GM12878 (cell line): ENCODE data around the gene OR2C1. TPM values are rescaled to one million over a fixed set of nuclear protein-coding genes. Genes with fewer than 3 reads are reported as not detected.

Experiments used
- ATAC-seq: fragments of 200-7000 bp; cut with Tn5 transposase; 3 replicates; pipeline ENCODE4 v1.9.1; 2020; ENCODE audit warnings: mild to moderate bottlenecking, moderate library complexity
- BruUV-seq: library from RNA; stranded (reverse); fragments of 400-500 nt; replicated peaks from 2 replicates; lab custom pipeline; 2021; lab: Mats Ljungman, UMichigan
- CTCF ChIA-PET: fragments of 300-600 bp; sonication (Branson Sonifier 250); formaldehyde crosslinking; extraction: SDS; loops from one replicate; lab custom pipeline; 2021; ENCODE audit warnings: inconsistent platforms; lab: Yijun Ruan, JAX
- POLR2A ChIA-PET: fragments of 350-600 bp; formaldehyde crosslinking; extraction: SDS; loops from one replicate; lab custom pipeline; 2021; ENCODE audit warnings: inconsistent platforms; lab: Charles Lee
- RAD21 ChIA-PET: fragments of 300-600 bp; sonication (Branson Sonifier 250); formaldehyde crosslinking; loops from one replicate; lab custom pipeline; 2023; ENCODE audit warnings: antibody characterized with exemption; ENCODE audit not compliant: unreplicated experiment; lab: Charles Lee
- SMC1A ChIA-PET: fragments of 300-600 bp; sonication (Branson Sonifier 250); formaldehyde crosslinking; loops from one replicate; lab custom pipeline; 2023; ENCODE audit not compliant: unreplicated experiment, uncharacterized antibody; lab: Charles Lee
- DNase-seq: peaks from one replicate; pipeline ENCODE4 v3.0.0-alpha.2; 2011; ENCODE audit warnings: low read depth, low spot score
- FAIRE-seq: peaks from 3 replicates; lab custom pipeline; 2011; peaks lifted over from hg19 to GRCh38; lab: Jason Lieb, UNC
- H2AFZ ChIP-seq: 2 replicates; pipeline ENCODE4 v1.6.0; 2011; ENCODE audit warnings: low read depth, low read length, control low read depth; ENCODE audit not compliant: control insufficient read depth
- H3K27ac ChIP-seq: 2 replicates; pipeline ENCODE4 v1.5.1; 2011; ENCODE audit warnings: control low read depth; ENCODE audit not compliant: control insufficient read depth, insufficient read depth
- H3K27me3 ChIP-seq, 2 experiments: replicated peaks in 1 of 2; 2 replicates each; pipeline versions ENCODE4 v1.6.0 to v1.6.1; 2011; ENCODE audit warnings: low read length in 1 of 2; ENCODE audit not compliant: control insufficient read depth in 2 of 2, insufficient read depth in 2 of 2
- H3K36me3 ChIP-seq, 2 experiments: 2 replicates each; pipeline ENCODE4 v1.5.1; 2011; ENCODE audit warnings: low read length in 1 of 2; ENCODE audit not compliant: control insufficient read depth in 2 of 2, insufficient read depth in 2 of 2
- H3K4me1 ChIP-seq: 2 replicates; pipeline ENCODE4 v1.6.1; 2011; ENCODE audit warnings: mild to moderate bottlenecking, low read length, moderate library complexity, mixed read lengths; ENCODE audit not compliant: control insufficient read depth, insufficient read depth
- H3K4me2 ChIP-seq: 2 replicates; pipeline ENCODE4 v1.6.0; 2011; ENCODE audit warnings: control low read depth; ENCODE audit not compliant: control insufficient read depth, insufficient read depth
- H3K4me3 ChIP-seq: fragments of 200-600 bp; sonication (generic); 2 replicates; pipeline ENCODE4 v1.5.1; 2016
- H3K79me2 ChIP-seq: 2 replicates; pipeline ENCODE4 v1.6.0; 2011; ENCODE audit warnings: low read length; ENCODE audit not compliant: control insufficient read depth, insufficient read depth
- H3K9ac ChIP-seq: 2 replicates; pipeline ENCODE4 v1.8.0; 2011; ENCODE audit warnings: low read length, control low read depth, mixed read lengths; ENCODE audit not compliant: control insufficient read depth, insufficient read depth
- H3K9me3 ChIP-seq: replicated peaks from 3 replicates; pipeline ENCODE4 v1.5.1; 2011; ENCODE audit warnings: mild to moderate bottlenecking, low read length; ENCODE audit not compliant: control insufficient read depth, insufficient read depth
- H4K20me1 ChIP-seq: 2 replicates; pipeline ENCODE4 v1.6.0; 2011; ENCODE audit not compliant: control insufficient read depth, insufficient read depth
- BCLAF1 ChIP-seq: fragments of 450-650 bp; IDR thresholded peaks from 2 replicates; pipeline ENCODE4 v1.6.1; 2017; ENCODE audit warnings: antibody characterized with exemption, mild to moderate bottlenecking, moderate library complexity
- E4F1 ChIP-seq: fragments of 450-650 bp; IDR thresholded peaks from 2 replicates; pipeline ENCODE4 v1.6.1; 2018; ENCODE audit warnings: borderline replicate concordance, mild to moderate bottlenecking; ENCODE audit not compliant: partially characterized antibody
- EED ChIP-seq: sonication (generic); IDR thresholded peaks from 2 replicates; pipeline ENCODE4 v1.6.1; 2016; ENCODE audit warnings: antibody characterized with exemption, low read depth
- IKZF2 ChIP-seq, 2 experiments: fragments of 450-650 bp; IDR thresholded peaks; 2 replicates each; pipeline ENCODE4 v1.6.1; 2017; ENCODE audit warnings: mild to moderate bottlenecking in 2 of 2, moderate library complexity in 2 of 2
- IRF5 ChIP-seq: fragments of 450-650 bp; IDR thresholded peaks from 2 replicates; pipeline ENCODE4 v1.6.1; 2017; ENCODE audit warnings: borderline replicate concordance
- MYC ChIP-seq: IDR thresholded peaks from 2 replicates; pipeline ENCODE4 v1.6.1; 2011; ENCODE audit warnings: mild to moderate bottlenecking, low read length, moderate library complexity, inconsistent platforms; ENCODE audit not compliant: insufficient read depth, insufficient replicate concordance, insufficient read length, severe bottlenecking
- NBN ChIP-seq: fragments of 450-650 bp; IDR thresholded peaks from 2 replicates; pipeline ENCODE4 v1.6.1; 2016
- NFYB ChIP-seq: IDR thresholded peaks from 2 replicates; pipeline ENCODE4 v1.6.1; 2011; ENCODE audit warnings: low read depth, mild to moderate bottlenecking, low read length, improper control_type of control experiment, moderate library complexity; ENCODE audit not compliant: insufficient read depth
- NRF1 ChIP-seq: conservative IDR thresholded peaks from 2 replicates; pipeline ENCODE4 v1.6.1; 2011; ENCODE audit warnings: mild to moderate bottlenecking, low read depth, low read length, improper control_type of control experiment
- PML ChIP-seq: IDR thresholded peaks from 2 replicates; pipeline ENCODE4 v1.6.1; 2012; ENCODE audit warnings: low read length, inconsistent platforms
- RB1 ChIP-seq: fragments of 450-650 bp; formaldehyde crosslinking; IDR thresholded peaks from 2 replicates; pipeline ENCODE4 v1.6.1; 2017; ENCODE audit warnings: mild to moderate bottlenecking, borderline replicate concordance
- TCF12 ChIP-seq: IDR thresholded peaks from 2 replicates; pipeline ENCODE4 v1.6.1; 2011; ENCODE audit warnings: low read depth, mild to moderate bottlenecking, low read length
- ZNF384 ChIP-seq: IDR thresholded peaks from 2 replicates; pipeline ENCODE4 v1.6.1; 2012; ENCODE audit warnings: low read depth, mild to moderate bottlenecking, low read length, improper control_type of control experiment, borderline replicate concordance
- WGBS: methylation state at CpG from one replicate; pipeline ENCODE4 v1.1.6; 2016; ENCODE audit warnings: low lambda C conversion rate; ENCODE audit not compliant: insufficient replicate concordance, insufficient coverage; ENCODE audit errors: missing lambda C conversion rate; 5-methylcytosine and 5-hydroxymethylcytosine counted together
- in situ Hi-C: fragments of 300-500 bp; cut with MboI; formaldehyde crosslinking; loops from 9 replicates; pipeline ENCODE4 v1.14.3; 2018; ENCODE audit warnings: mixed read lengths
- intact Hi-C: fragments of 100-400 bp; cut with micrococcal nuclease; formaldehyde crosslinking; loops from one replicate; pipeline ENCODE4 v1.14.2; 2022; ENCODE audit not compliant: unreplicated experiment
- polyA plus RNA-seq, 11 experiments: library from polyadenylated mRNA; depleted of rRNA in 4 of 11; unstranded in 6 of 11; stranded (reverse) in 5 of 11; fragments of >200 nt; fragmentation: Nextera tagmentation in 4 of 11; fragmentation: Illumina TruSeq in 1 of 11; extraction: Ambion mirVana in 4 of 11; extraction: Trizol in 1 of 11; gene quantifications; 1 replicate in 1 of 11; 2 replicates in 10 of 11; pipeline versions ENCODE4 v1.2.1 to v1.2.3, GENCODE V29; 2011 to 2016; ENCODE audit warnings: inconsistent platforms in 2 of 11, missing spikeins in 2 of 11, low read depth in 1 of 11
- total RNA-seq, 4 experiments: library from RNA; depleted of rRNA in 3 of 4; stranded (reverse); fragments of >200 nt in 3 of 4; fragmentation: Illumina TruSeq in 1 of 4; extraction: Trizol in 1 of 4; gene quantifications; 2 replicates each; pipeline versions ENCODE4 v1.2.1 to v1.2.3, GENCODE V29; 2013 to 2021
- TF ChIP-seq, protein P1 (sequence below): fragments of 150-350 bp; IDR thresholded peaks from 2 replicates; pipeline ENCODE4 v1.6.1; 2014; ENCODE audit warnings: mild to moderate bottlenecking, low read depth, low read length

OR2C1 gene
- total and polyA plus RNA-seq, 10 of the 15 experiments (the other 5 are each of a cell fraction or from before 2014, with no cell fraction given): 0.05 to 0.21 (median 0.14) TPM; not detected in 5

DNA sequence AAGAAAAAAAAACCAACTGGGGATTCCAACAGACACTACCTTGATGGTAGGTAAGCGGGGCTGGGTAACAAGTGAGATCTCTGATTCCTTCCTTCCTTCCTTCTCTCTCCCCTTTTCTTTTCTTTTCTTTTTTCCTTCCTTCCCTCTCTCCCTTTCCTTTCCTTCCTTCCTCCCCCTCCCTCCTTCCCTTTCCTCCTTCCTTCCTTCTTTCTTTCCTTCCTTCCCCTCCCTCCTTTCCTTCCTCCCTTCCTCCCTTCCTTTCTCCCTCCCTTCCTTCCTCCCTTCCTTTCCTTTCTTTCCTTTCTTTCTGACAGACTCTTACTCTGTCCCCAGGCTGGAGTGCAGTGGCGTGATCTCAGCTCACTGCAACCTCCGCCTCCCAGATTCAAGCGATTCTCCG, 20.0 kb downstream of the OR2C1 start:
- intact Hi-C loops: no loop called here
- H3K27ac ChIP-seq: no peak overlapping the region
- H3K27me3 ChIP-seq: no peaks in the 10 kb centered on the region
- DNase-seq: no peak
- ATAC-seq: no peak
- ChIA-PET POLR2A (no interaction called here), CTCF (no interaction called here), RAD21 (no interaction called here), SMC1A (no interaction called here)
- no peaks in the 10 kb centered on the region for H3K36me3 ChIP-seq
- no peak for FAIRE-seq
- no peaks in the 10 kb centered on the region for H3K79me2 ChIP-seq
- TF ChIP-seq IRF5 (no peak), NFYB (no peak), RB1 (no peak), MYC (no peak), TCF12 (no peak), NRF1 (no peak), ZNF384 (no peak), IKZF2 (IDR thresholded peaks at IDR 0.05) (no peak), E4F1 (no peak), PML (no peak), BCLAF1 (no peak), NBN (no peak), EED (no peak)
- TF ChIP-seq, protein P1, sequence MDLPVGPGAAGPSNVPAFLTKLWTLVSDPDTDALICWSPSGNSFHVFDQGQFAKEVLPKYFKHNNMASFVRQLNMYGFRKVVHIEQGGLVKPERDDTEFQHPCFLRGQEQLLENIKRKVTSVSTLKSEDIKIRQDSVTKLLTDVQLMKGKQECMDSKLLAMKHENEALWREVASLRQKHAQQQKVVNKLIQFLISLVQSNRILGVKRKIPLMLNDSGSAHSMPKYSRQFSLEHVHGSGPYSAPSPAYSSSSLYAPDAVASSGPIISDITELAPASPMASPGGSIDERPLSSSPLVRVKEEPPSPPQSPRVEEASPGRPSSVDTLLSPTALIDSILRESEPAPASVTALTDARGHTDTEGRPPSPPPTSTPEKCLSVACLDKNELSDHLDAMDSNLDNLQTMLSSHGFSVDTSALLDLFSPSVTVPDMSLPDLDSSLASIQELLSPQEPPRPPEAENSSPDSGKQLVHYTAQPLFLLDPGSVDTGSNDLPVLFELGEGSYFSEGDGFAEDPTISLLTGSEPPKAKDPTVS: no peak
- H3K4me3 ChIP-seq: no peak overlapping the region
- WGBS: 93% methylated on average over 5 of the region's 5 CpGs
- no peak overlapping the region for H2AFZ ChIP-seq
- in situ Hi-C loops: no loop called here
- peaks cover 9% of the 10 kb centered on the region; the same call in 2 of the 3 replicates for H3K9me3 ChIP-seq
- H3K4me2 ChIP-seq: no peak overlapping the region
- H3K4me1 ChIP-seq: no peaks in the 10 kb centered on the region
- no peak overlapping the region for H3K9ac ChIP-seq
- BruUV-seq: no TSS peak
- H4K20me1 ChIP-seq: no peaks in the 10 kb centered on the region
